Hepatocyte (in vitro differentiated cells): ENCODE data around the gene IDI1. TPM values are rescaled to one million over a fixed set of nuclear protein-coding genes. Genes with fewer than 3 reads are reported as not detected.

Experiments
- DNase-seq: peaks from one replicate; pipeline ENCODE4 v3.0.0-alpha.2; 2016; ENCODE audit warnings: low spot score
- H2AFZ ChIP-seq: fragments of 200-600 bp; sonication (generic); 2 replicates; pipeline ENCODE4 v1.6.0; 2016; ENCODE audit warnings: antibody characterized with exemption, mild to moderate bottlenecking
- H3K27ac ChIP-seq: fragments of 200-600 bp; sonication (generic); 2 replicates; pipeline ENCODE4 v1.5.1; 2016; ENCODE audit warnings: mild to moderate bottlenecking
- H3K27me3 ChIP-seq: fragments of 200-600 bp; sonication (generic); 2 replicates; pipeline ENCODE4 v1.6.1; 2016
- H3K36me3 ChIP-seq: fragments of 200-600 bp; sonication (generic); replicated peaks from 2 replicates; pipeline ENCODE4 v1.5.1; 2016; ENCODE audit warnings: low read depth; ENCODE audit not compliant: insufficient read depth
- H3K4me1 ChIP-seq: fragments of 200-600 bp; sonication (generic); 2 replicates; pipeline ENCODE4 v1.5.1; 2016; ENCODE audit warnings: mild to moderate bottlenecking, moderate library complexity; ENCODE audit not compliant: insufficient read depth
- H3K4me2 ChIP-seq: fragments of 200-600 bp; sonication (generic); 2 replicates; pipeline ENCODE4 v1.6.0; 2016
- H3K4me3 ChIP-seq: fragments of 200-600 bp; sonication (generic); 2 replicates; pipeline ENCODE4 v1.5.1; 2016; ENCODE audit warnings: mild to moderate bottlenecking
- H3K79me2 ChIP-seq: fragments of 200-600 bp; sonication (generic); 2 replicates; pipeline ENCODE4 v1.6.0; 2017; ENCODE audit warnings: mild to moderate bottlenecking
- H3K9me2 ChIP-seq: fragments of 200-600 bp; sonication (generic); replicated peaks from 2 replicates; pipeline ENCODE4 v1.6.0; 2017; ENCODE audit warnings: mild to moderate bottlenecking; ENCODE audit not compliant: insufficient read depth
- H3K9me3 ChIP-seq: fragments of 200-600 bp; sonication (generic); 2 replicates; pipeline ENCODE4 v1.5.1; 2016; ENCODE audit warnings: low read depth, mild to moderate bottlenecking
- H4K20me1 ChIP-seq: fragments of 200-600 bp; sonication (generic); 2 replicates; pipeline ENCODE4 v1.6.0; 2016; ENCODE audit warnings: mild to moderate bottlenecking; ENCODE audit not compliant: insufficient read depth, poor library complexity, severe bottlenecking
- CTCF ChIP-seq: fragments of 200-600 bp; sonication (generic); IDR thresholded peaks from 2 replicates; pipeline ENCODE4 v1.5.1; 2016; ENCODE audit warnings: antibody characterized with exemption, mild to moderate bottlenecking; ENCODE audit not compliant: poor library complexity
- EZH2 ChIP-seq: fragments of 200-600 bp; sonication (generic); IDR thresholded peaks from 2 replicates; pipeline ENCODE4 v1.6.1; 2016; ENCODE audit warnings: antibody characterized with exemption, mild to moderate bottlenecking, borderline replicate concordance
- EZH2phosphoT487 ChIP-seq: fragments of 200-600 bp; sonication (generic); IDR thresholded peaks from one replicate; pipeline ENCODE4 v1.6.1; 2018; ENCODE audit warnings: antibody characterized with exemption, mild to moderate bottlenecking, low read depth, moderate library complexity; ENCODE audit not compliant: unreplicated experiment, severe bottlenecking
- WGBS: methylation state at CpG from one replicate; pipeline ENCODE4 v1.1.6; 2016; ENCODE audit warnings: low lambda C conversion rate; ENCODE audit errors: missing lambda C conversion rate; 5-methylcytosine and 5-hydroxymethylcytosine counted together
- polyA plus RNA-seq: library from polyadenylated mRNA; unstranded; fragments of >200 nt; fragmentation: Nextera tagmentation; extraction: Ambion mirVana; gene quantifications from 2 replicates; pipeline ENCODE4 v1.2.1, GENCODE V29; 2016
- total RNA-seq: library from RNA; depleted of rRNA; stranded (reverse); fragments of >200 nt; gene quantifications from 2 replicates; pipeline ENCODE4 v1.2.3, GENCODE V29; 2014

IDI1 gene
- total and polyA plus RNA-seq, 2 experiments from 2014 or later = 228 to 303 TPM

- no peak overlapping the region for H3K27ac ChIP-seq
- H2AFZ ChIP-seq = no peak overlapping the region
Observed at GRCh38 chr10:1037098-1037497, 11.8 kb downstream of the IDI1 start.

GRCh38 chr10:1036341-1036791 lies 12.6 kb downstream of the IDI1 start:
- Histone ChIP-seq H2AFZ (no peak overlapping the region), H3K36me3 (no peaks in the 10 kb centered on the region)

More at GRCh38 chr10:1037098-1037497, 11.8 kb downstream of the IDI1 start:
- Histone ChIP-seq H3K9me3 (no peaks in the 10 kb centered on the region), H3K4me3 (no peak overlapping the region), H3K79me2 (peaks cover 7% of the 10 kb centered on the region), H3K9me2 (no peaks in the 10 kb centered on the region), H3K4me2 (no peak overlapping the region), H3K27me3 (no peaks in the 10 kb centered on the region), H3K4me1 (peaks cover 3% of the 10 kb centered on the region), H3K36me3 (no peaks in the 10 kb centered on the region), H4K20me1 (peaks cover 8% of the 10 kb centered on the region)
- no peak for DNase-seq
- TF ChIP-seq CTCF (no peak), EZH2 (no peak), EZH2phosphoT487 (no peak)
- WGBS = 89% methylated on average over 11 of the region's 11 CpGs

GRCh38 chr10:1035201-1035600 lies 13.7 kb downstream of the IDI1 start:
- TF ChIP-seq EZH2 (no peak), EZH2phosphoT487 (no peak), CTCF (no peak)
- no peaks in the 10 kb centered on the region for H3K79me2 ChIP-seq
- H3K9me3 ChIP-seq = no peaks in the 10 kb centered on the region
- peaks cover 2% of the 10 kb centered on the region for H4K20me1 ChIP-seq
- no peaks in the 10 kb centered on the region for H3K36me3 ChIP-seq
- peak overlapping the region; percentile 50 for H3K27ac ChIP-seq
- 81% methylated on average over 6 of the region's 6 CpGs for WGBS
- H3K4me3 ChIP-seq = no peak overlapping the region
- no peak overlapping the region for H3K4me2 ChIP-seq
- H2AFZ ChIP-seq = no peak overlapping the region
- no peaks in the 10 kb centered on the region for H3K27me3 ChIP-seq
- H3K9me2 ChIP-seq = no peaks in the 10 kb centered on the region
- no peak for DNase-seq
- H3K4me1 ChIP-seq = peaks cover 3% of the 10 kb centered on the region

More at GRCh38 chr10:1036341-1036791, 12.6 kb downstream of the IDI1 start:
- Histone ChIP-seq H3K4me2 (no peak overlapping the region), H3K4me1 (peaks cover 3% of the 10 kb centered on the region), H4K20me1 (peaks cover 8% of the 10 kb centered on the region), H3K4me3 (no peak overlapping the region), H3K27ac (no peak overlapping the region), H3K79me2 (peaks cover 3% of the 10 kb centered on the region), H3K9me2 (no peaks in the 10 kb centered on the region), H3K27me3 (no peaks in the 10 kb centered on the region), H3K9me3 (no peaks in the 10 kb centered on the region)
- TF ChIP-seq CTCF = no peak
- TF ChIP-seq EZH2 = no peak
- no peak for TF ChIP-seq EZH2phosphoT487
- DNase-seq = peak; percentile 46
- WGBS = 79% methylated on average over 13 of the region's 14 CpGs
